ENCODE measurements around the gene ZNF202. TPM values are rescaled to one million over a fixed set of nuclear protein-coding genes. Genes with fewer than 3 reads are reported as not detected.
A peak's percentile ranks its signal among the peaks of the same experiment; 100 is the strongest.
"Not testable (repeated sequence)": the region's sequence is repeated elsewhere in the genome, so short reads cannot be mapped to it uniquely, and the experiment has no call there.

ZNF202 gene
- polyA plus RNA-seq, 3 donors, result 16.5 to 24.2 (median 19.5) TPM

- no peak for DNase-seq
Measured at GRCh38 chr11:123742724-123743120, 1.3 kb upstream of the ZNF202 start.

- no peak for DNase-seq
Measured at GRCh38 chr11:123742031-123742723, 717 bp upstream of the ZNF202 start.

GRCh38 chr11:123740787-123741158 lies 687 bp downstream of the ZNF202 start:
- DNase-seq, result no peak

GRCh38 chr11:123738374-123738773 lies 3.1 kb downstream of the ZNF202 start:
- no peak for DNase-seq

GRCh38 chr11:123736769-123737168 lies 4.7 kb downstream of the ZNF202 start:
- no peak for DNase-seq

GRCh38 chr11:123729602-123730001 lies 11.9 kb downstream of the ZNF202 start:
- no peak for DNase-seq

GRCh38 chr11:123725995-123726655 lies 15.3 kb downstream of the ZNF202 start:
- DNase-seq, result no peak

GRCh38 chr11:123719452-123719851 lies 22.0 kb downstream of the ZNF202 start:
- DNase-seq, result no peak

GRCh38 chr11:123718469-123718868 lies 23.0 kb downstream of the ZNF202 start:
- DNase-seq, result no peak

GRCh38 chr11:123718063-123718462 lies 23.4 kb downstream of the ZNF202 start:
- no peak for DNase-seq

GRCh38 chr11:123712627-123713026 lies 28.8 kb downstream of the ZNF202 start:
- DNase-seq, result not testable (repeated sequence)

- peak; percentile 74 for DNase-seq
Measured at GRCh38 chr11:123707606-123708205, 33.8 kb downstream of the ZNF202 start.

- no peak for DNase-seq
Measured at GRCh38 chr11:123707206-123707605, 34.3 kb downstream of the ZNF202 start.

GRCh38 chr11:123704341-123704740 lies 37.1 kb downstream of the ZNF202 start:
- no peak for DNase-seq

GRCh38 chr11:123702696-123703095 lies 38.8 kb downstream of the ZNF202 start:
- no peak for DNase-seq

- DNase-seq, result peak; percentile 16
Measured at GRCh38 chr11:123702139-123702538, 39.3 kb downstream of the ZNF202 start.

- DNase-seq, result no peak
Measured at GRCh38 chr11:123700772-123701171, 40.7 kb downstream of the ZNF202 start.

GRCh38 chr11:123698546-123699127 lies 42.8 kb downstream of the ZNF202 start:
- no peak for DNase-seq

- no peak for DNase-seq
Measured at GRCh38 chr11:123696183-123696582, 45.3 kb downstream of the ZNF202 start.

- DNase-seq, result no peak
Measured at GRCh38 chr11:123695231-123695630, 46.2 kb downstream of the ZNF202 start.

GRCh38 chr11:123694551-123694950 lies 46.9 kb downstream of the ZNF202 start:
- DNase-seq, result no peak

- DNase-seq, result no peak
Measured at GRCh38 chr11:123692961-123693360, 48.5 kb downstream of the ZNF202 start.

GRCh38 chr11:123690485-123690884 lies 51.0 kb downstream of the ZNF202 start:
- no peak for DNase-seq

All from renal pelvis (tissue), 4 donors.